ENCODE results near the gene RAI1.

GRCh38 chr17:17853811-17854447, 172.7 kb downstream of the RAI1 start:
- TF ChIP-seq HDGF (IDR thresholded peaks at IDR 0.05; ENCODE audit: borderline replicate concordance) (no peak), L3MBTL2 (conservative IDR thresholded peaks at IDR 0.05) (no peak), FOXM1 (IDR thresholded peaks at IDR 0.05; ENCODE audit: borderline replicate concordance) (no peak), SUZ12 (IDR thresholded peaks at IDR 0.05) (no peak), SP1 (IDR thresholded peaks at IDR 0.05) (no peak)

All from HEK293T (cell line).